ENCODE results near the gene ABHD12B.
"Not testable (repeated sequence)": the region's sequence is repeated elsewhere in the genome, so short reads cannot be mapped to it uniquely, and the experiment has no call there.

GRCh38 chr14:50897005-50897404 lies 25.2 kb downstream of the ABHD12B start:
- not testable (repeated sequence) for TF ChIP-seq POLR2A (IDR thresholded peaks at IDR 0.05; ENCODE audit: extremely low read depth, insufficient read length); CTCF (IDR thresholded peaks at IDR 0.05; ENCODE audit: low read depth, low read length); MYC (IDR thresholded peaks at IDR 0.05; ENCODE audit: low read depth, low read length); MAX (IDR thresholded peaks at IDR 0.05; ENCODE audit: low read depth, low read length)
